ENCODE measurements around the gene LRCH4. TPM values are rescaled to one million over a fixed set of nuclear protein-coding genes. Genes with fewer than 3 reads are reported as not detected.
"Not testable (repeated sequence)": the region's sequence is repeated elsewhere in the genome, so short reads cannot be mapped to it uniquely, and the experiment has no call there.

Gene LRCH4
- total RNA-seq, 1 experiment from 2014 or later: 29.0 TPM

- intact Hi-C loops (cut with micrococcal nuclease; ENCODE audit: unreplicated experiment): no loop called here
Measured at GRCh38 chr7:100539436-100540006, 46.4 kb downstream of the LRCH4 start.

GRCh38 chr7:100538654-100539435, 47.1 kb downstream of the LRCH4 start, which contains the start of gene AGFG2:
Gene AGFG2, plus strand, starts transcription at chr7:100539203. Its CDS starts 144 bp downstream, at chr7:100539347.
- H3K27me3 Mint-ChIP-seq (ENCODE audit: unreplicated experiment): no peaks in the 10 kb centered on the region
- CTCF ChIA-PET: interaction anchor here (1.0 to 1.6 kb wide), 2 partner anchors 21 to 51 kb away, joined by 3 read pairs; no protein-coding TSS in a partner anchor
- no peak for TF ChIP-seq CTCF (IDR thresholded peaks at IDR 0.05; ENCODE audit: unreplicated experiment)
- no peaks in the 10 kb centered on the region for H3K9me3 Mint-ChIP-seq (ENCODE audit: low read depth, unreplicated experiment)
- H3K27ac Mint-ChIP-seq (ENCODE audit: unreplicated experiment): peak within 1 kb of the TSS; percentile 92
- peaks cover 36% of the 10 kb centered on the region for H3K36me3 Mint-ChIP-seq (ENCODE audit: insufficient read depth, unreplicated experiment)
- peak within 1 kb of the TSS; percentile 95 for H3K4me3 Mint-ChIP-seq (ENCODE audit: low read depth, unreplicated experiment)
- intact Hi-C loops (cut with micrococcal nuclease; ENCODE audit: unreplicated experiment): no loop called here
- DNase-seq: peak; percentile 99
- H3K4me1 Mint-ChIP-seq (ENCODE audit: low read depth, unreplicated experiment): peaks cover 30% of the 10 kb centered on the region
- BruUV-seq (replicated peaks): no TSS peak

More at GRCh38 chr7:100539436-100540006, 46.4 kb downstream of the LRCH4 start:
- no peak for DNase-seq
- CTCF ChIA-PET: interaction anchor here (1.6 kb wide), 1 partner anchor 52 kb away, joined by 3 read pairs; no protein-coding TSS in a partner anchor
- peak overlapping the region; percentile 95 for H3K4me3 Mint-ChIP-seq (ENCODE audit: low read depth, unreplicated experiment)
- BruUV-seq (replicated peaks): no TSS peak
- peaks cover 36% of the 10 kb centered on the region for H3K4me1 Mint-ChIP-seq (ENCODE audit: low read depth, unreplicated experiment)
- no peaks in the 10 kb centered on the region for H3K27me3 Mint-ChIP-seq (ENCODE audit: unreplicated experiment)
- H3K27ac Mint-ChIP-seq (ENCODE audit: unreplicated experiment): peak overlapping the region; percentile 92
- H3K9me3 Mint-ChIP-seq (ENCODE audit: low read depth, unreplicated experiment): no peaks in the 10 kb centered on the region
- TF ChIP-seq CTCF (IDR thresholded peaks at IDR 0.05; ENCODE audit: unreplicated experiment): no peak
- peaks cover 36% of the 10 kb centered on the region for H3K36me3 Mint-ChIP-seq (ENCODE audit: insufficient read depth, unreplicated experiment)

- Mint-ChIP-seq H3K36me3 (ENCODE audit: insufficient read depth, unreplicated experiment) (peaks cover 35% of the 10 kb centered on the region), H3K4me1 (ENCODE audit: low read depth, unreplicated experiment) (peaks cover 24% of the 10 kb centered on the region), H3K4me3 (ENCODE audit: low read depth, unreplicated experiment) (peak overlapping the region; percentile 95), H3K27ac (ENCODE audit: unreplicated experiment) (peak overlapping the region; percentile 92), H3K27me3 (ENCODE audit: unreplicated experiment) (no peaks in the 10 kb centered on the region), H3K9me3 (ENCODE audit: low read depth, unreplicated experiment) (no peaks in the 10 kb centered on the region)
- TF ChIP-seq CTCF (IDR thresholded peaks at IDR 0.05; ENCODE audit: unreplicated experiment): no peak
- intact Hi-C loops (cut with micrococcal nuclease; ENCODE audit: unreplicated experiment): no loop called here
- DNase-seq: no peak
- BruUV-seq (replicated peaks): TSS peak; percentile 72
- CTCF ChIA-PET: interaction anchor here (1.0 to 1.6 kb wide), 2 partner anchors 22 to 51 kb away, joined by 3 read pairs; no protein-coding TSS in a partner anchor
Measured at GRCh38 chr7:100538348-100538653, 47.6 kb downstream of the LRCH4 start.

- peaks cover 23% of the 10 kb centered on the region for H3K36me3 Mint-ChIP-seq (ENCODE audit: insufficient read depth, unreplicated experiment)
- DNase-seq; BruUV-seq (replicated peaks); H3K4me3 Mint-ChIP-seq (ENCODE audit: low read depth, unreplicated experiment); intact Hi-C loops (cut with micrococcal nuclease; ENCODE audit: unreplicated experiment); H3K27ac Mint-ChIP-seq (ENCODE audit: unreplicated experiment); CTCF ChIA-PET; H3K4me1 Mint-ChIP-seq (ENCODE audit: low read depth, unreplicated experiment); H3K9me3 Mint-ChIP-seq (ENCODE audit: low read depth, unreplicated experiment); H3K27me3 Mint-ChIP-seq (ENCODE audit: unreplicated experiment): not testable (repeated sequence)
Measured at GRCh38 chr7:100536695-100537094, 49.2 kb downstream of the LRCH4 start.

GRCh38 chr7:100535982-100536381, 49.9 kb downstream of the LRCH4 start:
- CTCF ChIA-PET: interaction anchor here (0.7 kb wide), 1 partner anchor 132 kb away, joined by 4 read pairs; no protein-coding TSS in a partner anchor
- H3K36me3 Mint-ChIP-seq (ENCODE audit: insufficient read depth, unreplicated experiment): peaks cover 17% of the 10 kb centered on the region
- H3K27me3 Mint-ChIP-seq (ENCODE audit: unreplicated experiment); H3K27ac Mint-ChIP-seq (ENCODE audit: unreplicated experiment); DNase-seq; intact Hi-C loops (cut with micrococcal nuclease; ENCODE audit: unreplicated experiment); H3K4me3 Mint-ChIP-seq (ENCODE audit: low read depth, unreplicated experiment); BruUV-seq (replicated peaks); H3K4me1 Mint-ChIP-seq (ENCODE audit: low read depth, unreplicated experiment); H3K9me3 Mint-ChIP-seq (ENCODE audit: low read depth, unreplicated experiment): not testable (repeated sequence)
